ENCODE data around the gene PANK4.

GRCh38 chr1:2520206-2520605 is 6.2 kb downstream of the PANK4 start:
- no peak for TF ChIP-seq CTCF (conservative IDR thresholded peaks at IDR 0.05; ENCODE audit: low read depth, low read length)
- no peak for TF ChIP-seq EZH2 (IDR thresholded peaks at IDR 0.05; ENCODE audit: borderline replicate concordance, low read depth, low read length, poor library complexity, severe bottlenecking)

Data from A673 (cell line).